Measurements from ENCODE around the gene ZG16B. TPM values are rescaled to one million over a fixed set of nuclear protein-coding genes. Genes with fewer than 3 reads are reported as not detected.

The ZG16B gene
- total and polyA plus RNA-seq, 8 donors, result 13.0 to 39.0 (median 22.3) TPM; not detected in 3

DNA sequence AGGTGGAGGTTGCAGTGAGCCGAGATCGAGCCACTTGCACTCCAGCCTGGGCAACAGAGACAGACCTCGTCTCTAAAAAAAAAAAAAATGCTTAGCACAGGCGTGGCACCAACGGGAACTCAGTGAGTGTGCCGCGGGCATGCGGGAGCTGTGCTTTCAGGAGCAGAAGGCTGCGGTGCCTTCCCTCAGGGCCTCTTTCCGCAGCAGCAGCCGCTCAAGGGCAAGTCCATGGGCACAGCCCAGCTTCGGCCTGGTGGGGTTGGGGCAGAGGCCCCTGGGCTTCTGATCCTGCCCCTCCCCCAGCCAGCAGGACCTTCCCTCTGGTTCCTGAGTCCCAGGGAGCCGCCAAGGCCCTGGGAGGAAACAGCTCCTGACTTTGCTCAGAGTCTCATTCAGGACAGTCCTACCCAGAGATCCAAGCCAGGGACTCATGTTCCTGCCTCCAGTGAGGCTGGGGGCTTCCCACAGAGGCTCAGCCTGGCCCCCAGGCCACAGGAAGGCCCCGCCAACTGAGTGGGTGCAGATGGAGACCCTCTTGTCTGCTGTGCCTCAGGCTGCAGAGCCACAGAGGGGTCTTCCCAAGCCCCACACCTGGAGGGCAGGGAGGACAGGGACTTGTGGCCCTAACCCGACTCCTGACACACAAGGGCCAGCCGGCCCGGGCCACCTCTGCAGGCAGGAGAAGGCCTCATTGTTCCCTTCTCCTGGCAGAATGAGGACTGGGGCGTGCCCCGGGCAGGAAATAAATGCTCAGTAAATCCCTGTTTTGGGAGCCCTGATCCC lies 3.3 kb upstream of the ZG16B start:
- Histone ChIP-seq H3K9me3 (no peaks in the 10 kb centered on the region), H3K4me3 (no peak overlapping the region), H3K27ac (no peak overlapping the region), H3K27me3 (peaks cover 0 to 71% (median 0%) of the 10 kb centered on the region in 3 donors), H3K36me3 (no peaks in the 10 kb centered on the region), H3K4me1 (peaks cover 6 to 19% (median 17%) of the 10 kb centered on the region in 4 donors)
- DNase-seq, result no peak
- WGBS, 5 donors, result 52 to 77% (median 66%) methylated on average over 14 to 19 of the region's 19 CpGs
- TF ChIP-seq, protein P1, sequence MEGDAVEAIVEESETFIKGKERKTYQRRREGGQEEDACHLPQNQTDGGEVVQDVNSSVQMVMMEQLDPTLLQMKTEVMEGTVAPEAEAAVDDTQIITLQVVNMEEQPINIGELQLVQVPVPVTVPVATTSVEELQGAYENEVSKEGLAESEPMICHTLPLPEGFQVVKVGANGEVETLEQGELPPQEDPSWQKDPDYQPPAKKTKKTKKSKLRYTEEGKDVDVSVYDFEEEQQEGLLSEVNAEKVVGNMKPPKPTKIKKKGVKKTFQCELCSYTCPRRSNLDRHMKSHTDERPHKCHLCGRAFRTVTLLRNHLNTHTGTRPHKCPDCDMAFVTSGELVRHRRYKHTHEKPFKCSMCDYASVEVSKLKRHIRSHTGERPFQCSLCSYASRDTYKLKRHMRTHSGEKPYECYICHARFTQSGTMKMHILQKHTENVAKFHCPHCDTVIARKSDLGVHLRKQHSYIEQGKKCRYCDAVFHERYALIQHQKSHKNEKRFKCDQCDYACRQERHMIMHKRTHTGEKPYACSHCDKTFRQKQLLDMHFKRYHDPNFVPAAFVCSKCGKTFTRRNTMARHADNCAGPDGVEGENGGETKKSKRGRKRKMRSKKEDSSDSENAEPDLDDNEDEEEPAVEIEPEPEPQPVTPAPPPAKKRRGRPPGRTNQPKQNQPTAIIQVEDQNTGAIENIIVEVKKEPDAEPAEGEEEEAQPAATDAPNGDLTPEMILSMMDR (IDR thresholded peaks at IDR 0.05), result no peak
- TF ChIP-seq EP300 (IDR thresholded peaks at IDR 0.05) (no peak), POLR2AphosphoS5 (IDR thresholded peaks at IDR 0.05) (no peak), POLR2A (IDR thresholded peaks at IDR 0.05) (no peak)
- intact Hi-C loops (cut with DNase I; ENCODE audit: low total_unique reads), result no loop called here

DNA sequence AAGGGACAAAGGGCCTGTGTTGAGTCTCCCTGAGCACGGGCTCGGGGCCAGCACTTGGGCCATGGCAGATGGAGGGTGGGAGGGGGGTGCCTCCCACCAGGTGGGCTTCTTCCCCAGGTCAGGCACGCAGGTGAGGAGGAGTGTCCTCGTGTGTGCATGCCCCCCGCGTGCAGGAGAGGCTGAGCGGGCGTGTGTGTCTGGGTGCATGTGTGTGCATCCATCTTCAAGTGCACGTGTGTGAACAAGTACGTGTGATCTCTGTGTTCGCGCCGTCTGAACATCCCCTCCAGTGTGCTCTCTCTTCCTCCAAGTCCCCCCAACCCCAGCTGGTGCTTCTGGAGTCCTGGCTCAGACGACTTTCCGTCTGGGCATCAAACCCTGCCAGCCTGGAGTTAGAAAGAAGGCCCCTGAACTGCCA lies 2.7 kb upstream of the ZG16B start:
- Histone ChIP-seq H3K27me3 (peaks cover 0 to 72% (median 0%) of the 10 kb centered on the region in 3 donors), H3K4me3 (no peak overlapping the region), H3K9me3 (no peaks in the 10 kb centered on the region), H3K36me3 (no peaks in the 10 kb centered on the region), H3K4me1 (peaks cover 6 to 19% (median 17%) of the 10 kb centered on the region in 4 donors), H3K27ac (no peak overlapping the region)
- intact Hi-C loops (cut with DNase I; ENCODE audit: low total_unique reads), result no loop called here
- TF ChIP-seq POLR2AphosphoS5 (IDR thresholded peaks at IDR 0.05) (no peak), EP300 (IDR thresholded peaks at IDR 0.05) (no peak), POLR2A (IDR thresholded peaks at IDR 0.05) (no peak)
- TF ChIP-seq, protein P1 (IDR thresholded peaks at IDR 0.05), result no peak
- WGBS, 5 donors, result 66 to 89% (median 81%) methylated on average over 3 to 15 of the region's 15 CpGs
- no peak for DNase-seq

DNA sequence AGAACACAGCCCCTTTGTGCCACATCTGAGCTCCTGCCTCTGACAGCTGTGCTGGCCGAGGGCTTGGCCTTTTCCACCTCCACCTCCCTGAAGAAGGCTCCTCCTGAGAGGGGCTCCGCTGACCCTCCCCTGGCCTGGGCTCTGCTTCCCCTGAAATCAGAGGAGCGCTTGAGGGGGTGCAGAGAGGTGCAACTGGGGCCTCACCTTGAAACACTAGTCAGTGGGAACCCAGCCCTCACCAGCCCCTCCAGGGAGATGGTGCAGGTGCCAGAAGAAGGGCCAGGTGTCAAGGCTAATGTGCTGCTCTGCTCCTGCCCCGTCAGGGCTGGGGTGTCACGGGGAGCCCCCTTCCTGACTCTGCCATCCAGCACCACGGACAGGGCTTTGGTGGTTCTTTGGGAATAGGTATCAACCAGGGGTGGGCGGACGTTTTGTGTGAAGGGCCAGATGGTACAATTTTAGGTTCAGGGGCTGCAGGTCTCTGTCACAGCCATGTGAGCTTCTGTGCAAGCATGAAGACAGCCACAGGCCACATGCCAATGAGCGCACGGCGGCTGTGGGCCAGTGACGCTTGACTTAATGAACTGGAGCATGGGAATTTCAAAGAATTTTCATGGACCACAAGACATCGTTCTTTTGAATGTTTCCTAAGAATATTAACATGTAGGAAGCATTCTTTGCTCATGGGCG lies 2.1 kb upstream of the ZG16B start:
- Histone ChIP-seq H3K4me1 (peaks cover 6 to 19% (median 17%) of the 10 kb centered on the region in 4 donors), H3K36me3 (no peaks in the 10 kb centered on the region), H3K4me3 (no peak overlapping the region), H3K27me3 (peaks cover 0 to 78% (median 0%) of the 10 kb centered on the region in 3 donors), H3K9me3 (no peaks in the 10 kb centered on the region), H3K27ac (no peak overlapping the region)
- no peak for TF ChIP-seq POLR2A (IDR thresholded peaks at IDR 0.05)
- no peak for TF ChIP-seq EP300 (IDR thresholded peaks at IDR 0.05)
- no peak for TF ChIP-seq POLR2AphosphoS5 (IDR thresholded peaks at IDR 0.05)
- TF ChIP-seq, protein P1 (IDR thresholded peaks at IDR 0.05), result no peak
- no peak for DNase-seq
- WGBS, 5 donors, result 79 to 89% (median 86%) methylated on average over 11 to 14 of the region's 14 CpGs
- intact Hi-C loops (cut with DNase I; ENCODE audit: low total_unique reads), result no loop called here

DNA sequence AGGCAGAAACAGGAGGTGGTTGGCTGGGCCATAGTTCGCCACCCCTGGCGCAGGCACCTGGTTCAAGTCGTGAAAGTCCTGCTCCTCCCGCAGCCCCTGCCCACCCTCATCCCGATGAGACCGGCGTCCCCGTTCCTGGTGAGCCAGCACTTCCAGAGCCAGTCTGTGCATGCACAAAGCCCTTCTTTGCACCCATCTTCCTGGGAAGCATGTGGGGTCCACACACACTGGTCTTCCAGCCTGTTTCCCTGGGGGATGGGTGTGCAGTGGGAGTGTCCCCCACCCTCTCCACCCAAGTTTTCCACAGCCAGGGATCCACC lies 1.6 kb upstream of the ZG16B start:
- Histone ChIP-seq H3K9me3 (no peaks in the 10 kb centered on the region), H3K27me3 (peaks cover 0 to 78% (median 0%) of the 10 kb centered on the region in 3 donors), H3K4me3 (no peak overlapping the region), H3K36me3 (no peaks in the 10 kb centered on the region), H3K27ac (no peak overlapping the region), H3K4me1 (peaks cover 6 to 19% (median 17%) of the 10 kb centered on the region in 4 donors)
- no peak for TF ChIP-seq POLR2AphosphoS5 (IDR thresholded peaks at IDR 0.05)
- TF ChIP-seq EP300 (IDR thresholded peaks at IDR 0.05), result no peak
- TF ChIP-seq POLR2A (IDR thresholded peaks at IDR 0.05), result no peak
- TF ChIP-seq, protein P1 (IDR thresholded peaks at IDR 0.05), result no peak
- no peak for DNase-seq
- WGBS, 5 donors, result 84 to 95% (median 91%) methylated on average over 7 to 8 of the region's 8 CpGs
- intact Hi-C loops (cut with DNase I; ENCODE audit: low total_unique reads), result no loop called here
